GM12801 (cell line): ENCODE results near the gene DNER.

Experiments
- CTCF ChIP-seq: IDR thresholded peaks from one replicate; pipeline ENCODE4 v1.5.1; 2011; ENCODE audit warnings: control low read depth; ENCODE audit not compliant: insufficient read length; ENCODE audit errors: extremely low read depth

DNER gene

GRCh38 chr2:229566370-229566769, 148.0 kb downstream of the DNER start:
- TF ChIP-seq CTCF, result no peak

DNA sequence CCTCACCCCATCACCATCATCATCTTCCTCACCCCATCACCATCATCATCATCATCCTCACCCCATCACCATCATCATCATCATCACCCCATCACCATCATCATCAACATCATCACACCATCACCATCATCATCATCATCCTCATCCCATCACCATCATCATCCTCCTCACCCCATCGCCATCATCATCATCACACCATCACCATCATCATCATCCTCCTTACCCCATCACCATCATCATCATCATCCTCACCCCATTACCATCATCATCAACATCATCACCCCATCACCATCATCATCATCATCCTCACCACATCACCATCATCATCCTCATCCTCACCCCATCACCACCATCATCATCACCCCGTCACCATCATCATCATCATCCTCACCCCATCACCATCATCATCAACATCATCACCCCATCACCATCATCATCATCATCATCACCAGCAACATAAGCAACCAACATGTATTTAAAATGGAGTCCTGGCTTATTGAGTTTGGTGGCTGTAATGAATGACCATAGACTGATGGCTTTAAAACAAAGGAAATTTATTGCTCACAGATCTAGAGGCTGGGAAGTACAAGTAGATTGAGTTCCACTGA, 150.0 kb downstream of the DNER start:
- no peak for TF ChIP-seq CTCF

DNA sequence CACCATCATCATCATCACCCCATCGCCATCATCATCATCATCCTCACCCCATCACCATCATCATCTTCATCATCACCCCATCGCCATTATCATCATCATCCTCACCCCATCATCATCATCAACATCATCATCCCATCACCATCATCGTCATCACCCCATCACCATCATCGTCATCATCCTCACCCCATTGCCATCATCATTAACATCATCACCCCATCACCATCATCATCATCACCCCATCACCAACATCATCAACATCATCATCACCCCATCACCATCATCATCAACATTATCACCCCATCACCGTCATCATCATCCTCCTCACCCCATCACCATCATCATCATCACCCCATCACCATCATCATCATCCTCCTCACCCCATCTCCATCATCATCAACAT, 151.0 kb downstream of the DNER start:
- no peak for TF ChIP-seq CTCF

- no peak for TF ChIP-seq CTCF
Measured at GRCh38 chr2:229562472-229563127, 151.8 kb downstream of the DNER start.

- no peak for TF ChIP-seq CTCF
Measured at GRCh38 chr2:229559986-229560385, 154.4 kb downstream of the DNER start.

DNA sequence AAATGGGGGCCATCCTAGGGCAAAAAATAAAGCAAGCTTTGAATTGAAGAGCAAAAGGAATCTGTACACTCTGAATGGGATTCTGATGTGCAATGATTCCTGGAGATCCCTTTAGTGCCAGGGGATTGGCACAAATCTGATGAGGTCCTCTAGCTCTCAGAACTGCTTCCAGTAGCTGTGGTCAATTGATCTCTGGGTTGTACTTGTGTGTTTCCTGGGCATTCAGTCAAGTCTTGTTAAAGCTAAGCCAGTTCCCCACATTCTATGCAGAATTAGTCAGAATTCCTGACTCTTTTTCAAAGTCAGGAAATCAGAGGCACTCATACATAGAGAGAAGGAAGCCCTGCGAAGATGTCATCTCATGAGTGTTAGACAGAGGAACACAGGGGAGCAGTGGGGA, 161.3 kb downstream of the DNER start:
- no peak for TF ChIP-seq CTCF

GRCh38 chr2:229543176-229543873, 171.0 kb downstream of the DNER start:
- no peak for TF ChIP-seq CTCF
